Heart left ventricle (tissue), 16 donors: ENCODE results near the gene PI16. TPM values are rescaled to one million over a fixed set of nuclear protein-coding genes. Genes with fewer than 3 reads are reported as not detected.

ENCODE experiments used
- ATAC-seq, 4 donors: fragments of 200-7000 bp; cut with Tn5 transposase; one replicate each; pipeline ENCODE4 v1.9.1; 2020 to 2022; ENCODE audit warnings: moderate library complexity in 4 of 4, mild to moderate bottlenecking in 3 of 4, moderate number of reproducible peaks in 1 of 4
- DNase-seq, 5 donors: peaks; one replicate each; pipeline ENCODE4 v3.0.0-alpha.2; 2020
- H3K27ac ChIP-seq, 12 donors: fragments of 200-600 bp; sonication (generic) in 4 of 12; one replicate each; pipeline versions ENCODE4 v1.5.0 to v1.8.0; 2016 to 2022; ENCODE audit warnings: mild to moderate bottlenecking in 2 of 12
- H3K27me3 ChIP-seq, 9 donors: fragments of 200-600 bp; sonication (generic) in 2 of 9; one replicate each; pipeline versions ENCODE4 v1.5.1 to v1.8.0; 2016 to 2022; ENCODE audit warnings: mild to moderate bottlenecking in 3 of 9
- H3K36me3 ChIP-seq, 9 donors: fragments of 200-600 bp; sonication (generic) in 2 of 9; one replicate each; pipeline versions ENCODE4 v1.5.0 to v1.8.0; 2018 to 2022; ENCODE audit warnings: mild to moderate bottlenecking in 2 of 9
- H3K4me1 ChIP-seq, 12 donors: fragments of 200-600 bp; sonication (generic) in 4 of 12; one replicate each; pipeline versions ENCODE4 v1.5.0 to v1.8.0; 2016 to 2022; ENCODE audit warnings: mild to moderate bottlenecking in 3 of 12
- H3K4me3 ChIP-seq, 12 donors: fragments of 200-600 bp; sonication (generic) in 4 of 12; one replicate each; pipeline versions ENCODE4 v1.5.0 to v1.8.0; 2017 to 2022; ENCODE audit warnings: mild to moderate bottlenecking in 9 of 12, moderate library complexity in 4 of 12
- H3K9me3 ChIP-seq, 12 donors: fragments of 200-600 bp; sonication (generic) in 4 of 12; one replicate each; pipeline versions ENCODE4 v1.5.0 to v1.8.0; 2016 to 2022; ENCODE audit warnings: mild to moderate bottlenecking in 1 of 12
- POLR2A ChIP-seq, 2 donors: fragments of 450-650 bp; IDR thresholded peaks; one replicate each; pipeline ENCODE4 v1.6.1; 2017; ENCODE audit warnings: antibody characterized with exemption in 2 of 2, mild to moderate bottlenecking in 2 of 2, moderate library complexity in 2 of 2
- WGBS, 4 donors: extraction: QIAGEN DNeasy Blood & Tissue Kit in 2 of 4; methylation state at CpG; one replicate each; pipeline versions ENCODE4 v1.1.5 to v1.1.7; 2013 to 2018; 5-methylcytosine and 5-hydroxymethylcytosine counted together
- intact Hi-C, 10 donors: fragments of 100-400 bp; cut with DNase I; formaldehyde crosslinking; loops; one replicate each; pipeline versions ENCODE4 v1.11.1 to v1.14.2; 2022
- polyA plus RNA-seq, 2 donors: library from polyadenylated mRNA; stranded (reverse); fragments of 200-250 nt; gene quantifications; one replicate each; pipeline ENCODE4 v1.2.3, GENCODE V29; 2013
- total RNA-seq, 9 donors: library from RNA; depleted of rRNA in 2 of 9; stranded (reverse); fragments of >200 nt in 2 of 9; fragmentation: NEBNext Ultra II Directional in 3 of 9; extraction: Animal tissue kit (Norgen Biotek cat#: 25700) in 3 of 9; gene quantifications; one replicate each; pipeline versions ENCODE4 v1.1.0 to v1.2.4, GENCODE V29; 2016 to 2023
- TF ChIP-seq, protein P1 (sequence below), 12 donors: fragments of 200-600 bp; sonication (generic) in 4 of 12; IDR thresholded peaks; one replicate each; pipeline versions ENCODE4 v1.5.0 to v1.8.0; 2018 to 2022; ENCODE audit warnings: antibody characterized with exemption in 12 of 12, mild to moderate bottlenecking in 5 of 12
- donor health status: ischemic (EF 13 %, LVEDD 7.1; RV severe dilation, severe dysfunction).
- donor health status: healthy with polysubstance abuse.
- donor health status: DM: no; HTN: yes; CAD: no.
- donor health status: DM: no; HTN: no; CAD: no.
- donor health status: ischemic (EF 25% LVEDD 6.9; RV normal size, moderate dysfunction).
- donor health status: ischemic (EF 25% LVEDD 5.7; RV mildly dilated, moderate dysfunction).
- donor health status: healthy.
- donor health status: DM: yes; HTN: yes; CAD: no.
- donor health status: ischemic (EF 35%, LVEDD 5.7; RV mildly dilated, moderate dysfunction).
- donor health status: nonischemic (EF 11% LVEDD 7.7; RV severe dilation, severe dysfunction).
- donor health status: DM: yes; HTN: yes; CAD: no.
- donor health status: PGD.
- donor health status: ischemic (EF 29% LVEDD 5.4; RV normal size, mild dysfunction).
- donor health status: nonischemic (EF 23%, LVEDD 6.1; RV moderate dilation, normal function).

PI16 gene
- total and polyA plus RNA-seq, 11 donors, result 5.7 to 36.2 (median 12.1) TPM

DNA sequence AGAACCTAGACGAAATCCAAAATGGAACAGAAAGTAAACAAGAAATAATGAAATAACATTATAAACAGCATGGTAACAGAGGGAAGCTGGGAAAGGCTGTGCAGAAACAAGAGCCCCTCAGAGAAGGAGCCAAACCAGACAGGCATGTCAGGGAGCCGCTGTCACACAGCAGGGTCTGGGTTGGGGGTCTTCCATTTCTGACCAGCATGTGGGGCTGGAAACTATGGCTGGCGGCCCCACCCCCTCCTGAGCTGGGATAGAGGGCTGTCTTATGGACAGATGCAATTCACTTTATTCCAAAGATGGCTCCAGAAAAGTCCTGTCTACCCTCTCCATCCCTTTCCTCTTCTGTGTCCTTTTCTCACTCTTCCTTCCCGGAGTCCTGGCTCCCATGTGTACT is 41.5 kb upstream of the PI16 start:
- no peak for ATAC-seq
- no peak for TF ChIP-seq POLR2A (IDR thresholded peaks at IDR 0.05)
- TF ChIP-seq, protein P1, sequence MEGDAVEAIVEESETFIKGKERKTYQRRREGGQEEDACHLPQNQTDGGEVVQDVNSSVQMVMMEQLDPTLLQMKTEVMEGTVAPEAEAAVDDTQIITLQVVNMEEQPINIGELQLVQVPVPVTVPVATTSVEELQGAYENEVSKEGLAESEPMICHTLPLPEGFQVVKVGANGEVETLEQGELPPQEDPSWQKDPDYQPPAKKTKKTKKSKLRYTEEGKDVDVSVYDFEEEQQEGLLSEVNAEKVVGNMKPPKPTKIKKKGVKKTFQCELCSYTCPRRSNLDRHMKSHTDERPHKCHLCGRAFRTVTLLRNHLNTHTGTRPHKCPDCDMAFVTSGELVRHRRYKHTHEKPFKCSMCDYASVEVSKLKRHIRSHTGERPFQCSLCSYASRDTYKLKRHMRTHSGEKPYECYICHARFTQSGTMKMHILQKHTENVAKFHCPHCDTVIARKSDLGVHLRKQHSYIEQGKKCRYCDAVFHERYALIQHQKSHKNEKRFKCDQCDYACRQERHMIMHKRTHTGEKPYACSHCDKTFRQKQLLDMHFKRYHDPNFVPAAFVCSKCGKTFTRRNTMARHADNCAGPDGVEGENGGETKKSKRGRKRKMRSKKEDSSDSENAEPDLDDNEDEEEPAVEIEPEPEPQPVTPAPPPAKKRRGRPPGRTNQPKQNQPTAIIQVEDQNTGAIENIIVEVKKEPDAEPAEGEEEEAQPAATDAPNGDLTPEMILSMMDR (IDR thresholded peaks at IDR 0.05), result no peak
- peaks cover 4 to 92% (median 75%) of the 10 kb centered on the region in 9 donors for H3K36me3 ChIP-seq
- H3K4me1 ChIP-seq, result peaks cover 2 to 40% (median 16%) of the 10 kb centered on the region in 12 donors
- no peak overlapping the region for H3K4me3 ChIP-seq
- intact Hi-C loops, result loop anchor here in 2 of 10 donors (10.0 kb wide), 1 partner anchor 62 kb away; no protein-coding TSS in a partner anchor
- peak overlapping the region in 1 of 12 donors; percentile 46 for H3K27ac ChIP-seq
- no peaks in the 10 kb centered on the region for H3K9me3 ChIP-seq
- WGBS, 4 donors, result 87 to 93% (median 90%) methylated on average over 4 of the region's 4 CpGs
- H3K27me3 ChIP-seq, result no peaks in the 10 kb centered on the region
- DNase-seq, result no peak

DNA sequence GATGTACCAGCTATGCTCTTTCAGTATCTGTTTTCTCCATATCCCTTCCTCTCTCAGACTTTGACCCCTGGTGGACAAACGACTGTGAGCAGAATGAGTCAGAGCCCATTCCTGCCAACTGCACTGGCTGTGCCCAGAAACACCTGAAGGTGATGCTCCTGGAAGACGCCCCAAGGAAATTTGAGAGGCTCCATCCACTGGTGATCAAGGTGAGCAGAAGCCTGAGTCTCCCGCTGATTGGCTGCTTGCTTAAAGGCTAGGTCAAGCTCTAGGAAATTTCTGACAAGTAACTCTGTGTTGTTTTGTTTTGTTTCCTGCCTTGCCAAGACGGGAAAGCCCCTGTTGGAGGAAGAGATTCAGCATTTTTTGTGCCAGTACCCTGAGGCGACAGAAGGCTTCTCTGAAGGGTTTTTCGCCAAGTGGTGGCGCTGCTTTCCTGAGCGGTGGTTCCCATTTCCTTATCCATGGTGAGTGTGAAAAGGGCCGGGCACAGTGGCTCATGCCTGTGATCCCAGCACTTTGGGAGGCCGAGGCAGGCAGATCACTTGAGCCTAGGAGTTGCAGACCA is 40.2 kb upstream of the PI16 start:
- Histone ChIP-seq H3K9me3 (no peaks in the 10 kb centered on the region), H3K4me1 (peaks cover 0 to 45% (median 20%) of the 10 kb centered on the region in 12 donors), H3K36me3 (peaks cover 4 to 93% (median 79%) of the 10 kb centered on the region in 9 donors), H3K27ac (no peak overlapping the region), H3K4me3 (no peak overlapping the region), H3K27me3 (no peaks in the 10 kb centered on the region)
- WGBS, 4 donors, result 73 to 78% (median 76%) methylated on average over 10 of the region's 10 CpGs
- no peak for TF ChIP-seq POLR2A (IDR thresholded peaks at IDR 0.05)
- TF ChIP-seq, protein P1 (IDR thresholded peaks at IDR 0.05), result peak in 2 of 12 donors; percentile 9 to 30
- intact Hi-C loops, result loop anchor here in 2 of 10 donors (10.0 kb wide), 1 partner anchor 60 kb away; no protein-coding TSS in a partner anchor
- ATAC-seq (peak in 2 of 4 donors; percentile 20 to 61), DNase-seq (no peak)

DNA sequence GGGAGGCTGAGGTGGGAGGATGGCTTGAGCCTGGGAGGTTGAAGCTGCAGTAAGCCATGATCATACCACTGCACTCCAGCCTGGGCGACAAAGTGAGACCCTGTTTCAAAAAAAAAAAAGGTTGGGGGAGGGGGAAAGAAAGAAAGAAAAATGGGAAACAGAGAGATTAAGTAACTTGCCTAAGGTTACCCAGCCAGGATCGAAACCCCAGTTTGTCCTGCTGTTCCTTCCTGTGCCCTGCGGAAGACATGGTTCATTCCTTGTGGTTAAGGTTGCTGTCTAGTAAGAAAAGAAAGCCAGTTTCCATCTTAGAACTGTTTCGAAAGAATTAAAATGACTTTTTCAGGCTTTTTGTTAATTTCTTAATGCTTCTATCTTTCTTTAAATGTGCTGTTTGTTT is 38.9 kb upstream of the PI16 start:
- Histone ChIP-seq H3K4me1 (peaks cover 0 to 52% (median 27%) of the 10 kb centered on the region in 12 donors), H3K36me3 (peaks cover 4 to 93% (median 83%) of the 10 kb centered on the region in 9 donors), H3K27ac (peak overlapping the region in 5 of 12 donors; percentile 5 to 84 (median 14)), H3K9me3 (no peaks in the 10 kb centered on the region), H3K4me3 (no peak overlapping the region), H3K27me3 (no peaks in the 10 kb centered on the region)
- ATAC-seq, result no peak
- WGBS, 4 donors, result 89 to 93% (median 91%) methylated on average over 4 of the region's 4 CpGs
- TF ChIP-seq POLR2A (IDR thresholded peaks at IDR 0.05), result no peak
- TF ChIP-seq, protein P1 (IDR thresholded peaks at IDR 0.05), result no peak
- intact Hi-C loops, result loop anchor here in 3 of 10 donors (5.0 to 10.0 kb wide), 2 partner anchors 57 to 59 kb away; no protein-coding TSS in a partner anchor
- DNase-seq, result no peak

DNA sequence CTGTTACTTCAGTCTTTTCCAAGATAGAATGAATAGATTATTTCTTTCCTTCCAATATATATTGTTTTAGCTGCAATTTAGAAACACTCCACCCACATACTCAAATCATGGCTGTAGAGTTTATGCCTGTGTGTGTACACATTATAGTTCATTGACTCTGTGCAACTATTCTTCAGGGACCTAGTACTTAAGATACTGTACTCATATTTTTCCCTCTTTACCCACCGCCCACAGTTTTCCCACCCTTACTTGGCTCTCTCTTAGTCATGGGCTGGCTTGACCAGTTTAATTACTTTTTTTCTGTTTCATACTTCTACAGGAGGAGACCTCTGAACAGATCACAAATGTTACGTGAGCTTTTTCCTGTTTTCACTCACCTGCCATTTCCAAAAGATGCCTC is 38.4 kb upstream of the PI16 start:
- Histone ChIP-seq H3K4me3 (no peak overlapping the region), H3K4me1 (peaks cover 0 to 54% (median 27%) of the 10 kb centered on the region in 12 donors), H3K27me3 (no peaks in the 10 kb centered on the region), H3K9me3 (no peaks in the 10 kb centered on the region), H3K36me3 (peaks cover 4 to 95% (median 82%) of the 10 kb centered on the region in 9 donors), H3K27ac (peak overlapping the region in 8 of 12 donors; percentile 5 to 84 (median 42))
- TF ChIP-seq POLR2A (IDR thresholded peaks at IDR 0.05), result no peak
- TF ChIP-seq, protein P1 (IDR thresholded peaks at IDR 0.05), result no peak
- WGBS, 4 donors, result 81 to 86% (median 84%) methylated on average over 2 of the region's 2 CpGs
- no peak for DNase-seq
- ATAC-seq, result peak in 1 of 4 donors; percentile 27
- intact Hi-C loops, result loop anchor here in 3 of 10 donors (5.0 to 10.0 kb wide), 2 partner anchors 56 to 59 kb away; no protein-coding TSS in a partner anchor
